Kasumi-1 (cell line): ENCODE results near the gene AKAP13.

Source experiments
- DNase-seq, 2 experiments: peaks; one replicate each; lab custom pipeline; 2025; lab: John Stamatoyannopoulos, UW

The AKAP13 gene

DNA sequence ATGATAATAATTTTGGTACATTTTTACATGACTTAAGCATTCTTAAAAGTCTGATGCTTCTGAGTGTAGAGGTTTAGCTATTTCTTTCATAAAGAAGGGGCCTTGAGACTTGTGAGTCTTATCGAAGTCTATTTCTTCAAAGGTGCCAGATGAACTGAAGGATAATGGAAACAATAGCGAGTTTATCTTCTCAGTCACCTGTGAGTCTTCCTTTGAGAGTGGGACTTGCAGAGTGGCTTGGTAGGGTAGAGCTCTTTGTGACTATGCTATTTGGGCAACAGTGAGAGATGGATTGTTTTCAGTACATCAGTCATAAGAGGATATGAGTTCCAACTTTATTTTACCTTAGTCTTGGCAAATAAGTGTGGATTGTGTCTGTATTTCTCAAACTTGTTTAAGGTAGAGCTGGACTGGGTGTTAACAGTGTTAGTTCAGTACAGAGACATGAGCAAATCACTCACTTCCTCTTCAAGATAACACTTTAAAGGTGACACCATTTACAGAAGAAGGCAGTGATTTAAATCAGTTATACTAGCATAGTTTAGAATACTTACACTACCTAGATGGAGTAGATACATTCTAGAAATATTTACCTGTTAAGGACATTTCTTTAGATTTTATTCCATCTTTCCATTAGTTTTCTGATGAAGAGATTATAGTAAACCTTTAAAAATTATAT is 3.2 kb downstream of the AKAP13 start:
- no peak for DNase-seq

GRCh38 chr15:85386261-85386660 is 5.9 kb downstream of the AKAP13 start:
- DNase-seq = no peak

- DNase-seq = no peak
Measured at GRCh38 chr15:85388566-85389305, 8.3 kb downstream of the AKAP13 start.

DNA sequence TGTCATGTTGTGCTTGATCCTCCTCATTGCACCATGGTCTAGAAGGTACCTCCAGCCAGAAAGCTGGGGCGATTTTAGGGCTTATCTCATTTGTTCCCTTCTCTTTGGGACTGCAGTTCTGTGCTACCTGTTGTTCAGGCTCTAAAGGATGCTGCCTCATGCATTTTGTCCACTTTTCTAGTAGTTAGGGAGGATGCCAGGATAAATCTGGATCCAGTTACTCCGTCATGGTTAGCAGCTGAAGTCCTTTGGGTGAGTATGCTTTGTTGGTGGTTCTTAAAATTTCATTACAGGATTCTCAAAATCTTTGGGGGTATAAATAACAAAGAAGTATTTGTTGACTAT is 8.9 kb downstream of the AKAP13 start:
- DNase-seq = no peak

GRCh38 chr15:85389772-85390171 is 9.4 kb downstream of the AKAP13 start:
- DNase-seq = no peak

DNA sequence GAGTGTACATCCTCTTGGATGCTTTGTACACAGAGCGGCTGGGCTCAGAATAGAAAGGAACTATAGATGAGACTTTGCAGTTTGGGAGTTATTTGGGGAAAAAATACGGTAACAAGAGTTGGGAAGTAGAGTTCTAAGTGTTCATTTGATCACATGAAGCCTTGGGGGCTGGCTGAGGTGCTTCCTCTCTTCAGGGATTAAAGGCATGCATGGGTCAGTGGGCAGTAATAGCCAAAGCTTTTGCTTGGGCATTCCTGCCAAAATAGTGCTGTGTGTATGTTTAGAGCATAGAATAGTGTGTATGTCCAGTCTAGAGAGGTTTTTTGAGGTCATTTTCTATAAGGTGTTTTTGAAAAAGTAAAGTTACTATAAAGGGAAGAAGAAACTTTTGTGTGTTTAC is 12.8 kb downstream of the AKAP13 start:
- DNase-seq = no peak

GRCh38 chr15:85394554-85395333 is 14.3 kb downstream of the AKAP13 start:
- no peak for DNase-seq

DNA sequence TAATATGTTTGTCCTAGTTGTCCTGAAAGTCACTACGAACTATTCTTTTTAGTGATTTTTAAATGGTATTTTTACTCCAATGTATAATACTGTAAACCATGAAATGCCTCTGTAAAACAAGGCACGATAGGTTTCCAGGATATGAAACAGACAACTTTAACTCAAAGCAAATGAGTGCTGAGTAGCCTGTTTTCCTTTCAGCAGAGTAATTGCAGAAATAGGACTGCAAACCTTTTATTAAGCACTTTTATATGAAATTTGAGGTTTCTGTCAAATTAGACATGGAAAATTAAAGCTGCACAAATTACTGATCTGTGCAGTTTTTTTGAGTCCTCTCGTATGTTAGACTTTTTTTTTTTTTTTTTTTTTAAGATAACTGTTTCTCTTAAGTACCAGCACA is 16.2 kb downstream of the AKAP13 start:
- no peak for DNase-seq

- no peak for DNase-seq
Measured at GRCh38 chr15:85397151-85397550, 16.7 kb downstream of the AKAP13 start.

GRCh38 chr15:85397926-85398325 is 17.5 kb downstream of the AKAP13 start:
- no peak for DNase-seq

DNA sequence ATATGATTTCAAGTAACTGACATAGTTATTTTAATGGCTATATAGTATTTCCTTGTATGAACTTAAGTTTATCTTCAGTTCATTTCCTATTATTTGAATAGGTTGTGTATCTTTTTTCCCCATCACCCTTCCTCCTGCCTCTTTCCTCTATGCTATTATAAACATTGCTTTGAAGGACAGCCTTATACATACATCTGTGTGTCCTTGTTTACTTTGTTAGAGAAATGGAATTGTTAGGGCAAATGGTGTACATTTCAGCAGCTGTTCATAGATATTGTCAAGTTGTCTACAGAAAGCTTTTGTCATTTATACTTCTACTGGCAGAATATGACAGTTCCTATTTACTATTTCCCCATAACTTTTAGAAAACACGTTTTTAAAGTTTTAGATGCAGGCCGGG is 18.4 kb downstream of the AKAP13 start:
- no peak for DNase-seq

DNA sequence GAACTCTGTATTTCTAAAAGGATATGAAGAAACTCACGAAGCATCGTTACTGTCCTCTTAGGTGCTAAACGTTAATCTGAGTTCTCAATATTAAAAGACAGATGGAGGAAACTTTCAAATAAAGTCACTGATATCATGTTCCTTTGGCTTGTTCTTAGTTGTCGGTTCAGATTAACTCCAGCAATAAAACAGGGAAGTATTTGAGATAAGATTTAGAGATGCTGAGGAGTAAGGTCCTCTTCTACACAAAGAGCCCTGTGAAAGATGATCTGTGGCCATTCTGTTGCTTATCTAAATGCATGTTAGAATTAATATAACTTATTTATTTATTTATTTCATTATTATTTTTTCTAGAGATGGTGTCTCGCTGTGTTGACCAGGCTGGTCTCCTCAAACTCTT is 19.2 kb downstream of the AKAP13 start:
- DNase-seq = no peak

GRCh38 chr15:85400606-85401005 is 20.2 kb downstream of the AKAP13 start:
- DNase-seq = no peak

DNA sequence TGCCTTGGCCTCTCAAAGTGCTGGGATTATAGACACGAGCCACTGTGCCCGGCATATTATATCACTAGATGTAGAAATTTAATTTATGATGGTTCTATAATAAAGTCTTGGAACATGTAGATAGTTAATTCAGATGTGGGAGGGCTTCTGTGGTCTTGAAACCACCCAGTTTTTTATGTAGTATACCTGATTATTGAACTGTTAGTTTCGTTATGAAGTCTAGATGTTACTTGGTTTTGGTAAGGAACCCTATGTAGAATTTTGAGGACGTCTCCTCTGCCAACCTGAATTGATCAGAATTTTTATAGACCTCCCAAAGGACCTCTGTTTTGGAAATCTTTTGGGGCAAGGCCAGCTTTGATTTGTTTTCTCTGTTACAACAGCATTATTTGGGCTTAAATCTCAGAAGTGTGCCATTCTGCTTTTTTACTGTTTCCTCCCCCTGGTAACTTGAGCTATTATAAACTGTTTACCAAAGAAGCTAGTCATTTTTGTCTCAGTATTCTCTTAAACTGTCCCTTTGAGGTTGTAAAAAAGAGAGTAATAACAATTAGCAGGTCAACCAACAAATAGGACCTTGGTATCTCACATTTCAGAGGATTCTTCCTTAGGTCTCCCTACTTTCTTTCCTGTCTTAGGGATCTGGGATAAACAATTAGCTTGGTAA is 20.8 kb downstream of the AKAP13 start:
- no peak for DNase-seq

DNA sequence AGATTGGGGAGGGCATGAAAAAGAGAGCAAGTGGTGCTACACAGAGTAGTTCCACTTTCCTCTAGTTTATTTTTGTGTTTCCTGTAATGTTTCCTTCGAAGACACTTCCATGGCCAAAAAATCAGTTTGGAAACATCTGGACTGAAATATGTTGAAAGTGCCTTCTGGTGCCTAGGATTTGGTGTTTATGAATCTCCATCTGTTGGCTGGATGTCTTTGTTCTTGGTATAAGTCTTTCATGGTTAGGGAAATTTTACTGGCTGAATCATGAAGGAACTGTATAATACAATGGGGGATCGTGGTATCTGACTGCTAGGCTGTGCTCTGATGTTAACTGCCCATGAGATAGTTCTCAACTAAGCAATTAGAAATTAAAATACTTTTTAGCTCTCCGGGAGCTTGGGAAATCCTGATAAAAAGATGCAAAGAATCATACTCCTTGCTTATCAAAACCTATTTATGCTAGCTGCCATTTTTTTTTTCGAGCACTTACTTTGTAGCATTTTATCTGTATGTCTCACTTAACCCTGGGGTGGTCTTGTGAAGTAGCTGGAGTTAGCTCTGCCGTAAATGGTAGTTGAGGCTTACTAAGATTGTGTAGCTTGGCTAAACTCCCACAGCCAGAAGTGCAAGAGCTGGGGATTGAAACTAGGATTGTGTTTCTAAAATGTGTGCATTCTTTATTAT is 21.9 kb downstream of the AKAP13 start:
- DNase-seq = peak; percentile 16 to 19

- no peak for DNase-seq
Measured at GRCh38 chr15:85403745-85404144, 23.3 kb downstream of the AKAP13 start.

DNA sequence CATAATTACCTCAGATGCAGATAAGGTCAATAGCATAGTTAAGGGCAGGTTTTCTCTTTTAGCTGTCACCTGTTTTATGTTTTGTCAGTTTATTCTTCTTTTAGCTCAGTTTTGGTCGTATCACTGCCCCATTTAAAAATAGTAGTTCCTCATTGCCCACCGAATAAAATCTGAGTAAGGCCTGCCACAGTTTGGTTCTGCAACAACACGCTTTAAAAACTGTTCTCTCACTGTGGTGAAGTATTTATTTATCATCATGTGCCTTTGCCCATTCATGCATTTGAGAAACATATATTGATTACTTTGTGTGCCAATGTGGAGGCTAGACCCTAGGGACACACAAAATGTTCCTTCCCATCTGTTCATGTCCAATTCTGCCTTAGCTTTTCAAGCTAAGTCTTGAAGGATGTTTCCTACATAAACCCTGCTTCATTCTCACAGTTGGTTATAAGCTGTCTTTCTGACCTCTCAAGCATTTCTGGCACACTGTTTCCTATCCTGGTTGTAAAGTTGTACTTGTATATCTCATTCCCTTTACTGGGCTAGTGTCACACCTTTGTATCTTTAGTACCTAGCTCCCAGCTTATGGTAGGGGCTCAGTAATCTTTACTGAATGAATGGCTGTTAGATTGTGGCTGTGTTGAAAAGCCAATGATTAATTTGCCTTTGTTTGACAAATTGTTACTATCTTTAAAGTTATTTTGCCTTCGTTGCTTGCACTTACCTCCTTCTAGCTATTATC is 23.9 kb downstream of the AKAP13 start:
- peak in 1 of 2 experiments; percentile 19 for DNase-seq

- DNase-seq = no peak
Measured at GRCh38 chr15:85404918-85405866, 24.8 kb downstream of the AKAP13 start.

GRCh38 chr15:85406916-85407315 is 26.5 kb downstream of the AKAP13 start:
- DNase-seq = no peak
